TTC549 (cell line): ENCODE data around the gene TFR2.

ENCODE experiments used
- FAIRE-seq: peaks from 2 replicates; lab custom pipeline; 2012; peaks lifted over from hg19 to GRCh38; lab: Jason Lieb, UNC

TFR2 gene

DNA sequence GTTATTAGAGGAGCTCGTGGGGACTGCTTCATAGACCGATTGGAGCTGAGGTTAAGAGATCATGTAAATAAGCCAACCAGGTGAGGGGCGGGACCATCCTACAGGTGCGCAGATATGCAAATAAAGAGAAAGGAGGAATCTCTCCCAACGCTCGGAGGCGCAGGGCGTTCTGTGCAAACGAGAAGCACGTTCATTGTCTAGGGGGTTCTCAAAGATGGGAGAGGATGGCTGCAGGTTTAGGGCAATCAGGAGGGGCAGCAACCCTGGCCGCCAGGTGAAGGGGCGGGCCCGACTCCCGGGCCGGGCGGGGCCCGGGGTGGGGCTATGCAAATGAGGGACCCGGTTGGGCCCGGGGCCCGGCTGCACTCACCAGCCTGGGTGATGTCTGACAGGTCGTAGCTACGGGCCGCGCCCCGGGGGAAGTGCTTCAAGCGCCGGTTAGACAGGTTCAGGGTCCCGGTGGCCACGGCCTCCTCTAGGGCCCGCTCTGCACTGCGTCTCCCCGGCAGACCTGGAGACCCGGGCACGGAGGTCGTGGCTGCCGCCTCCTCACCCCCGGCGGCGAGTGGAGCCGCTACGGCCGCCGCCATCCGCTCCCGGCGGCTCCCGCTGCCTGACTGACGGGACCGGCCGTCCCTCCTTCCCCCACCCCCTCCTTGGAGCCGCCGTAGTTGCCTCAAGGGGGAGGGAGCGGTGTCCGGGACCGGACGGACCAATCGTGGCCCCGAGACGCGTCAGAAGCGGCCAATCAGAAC lies 55.7 kb downstream of the TFR2 start, which contains the start of gene LRCH4:
TSS of gene LRCH4 (minus strand) at position 619 of the 755 bp plus-strand sequence. CDS start at position 590, 29 bp downstream.
- no peak for FAIRE-seq

DNA sequence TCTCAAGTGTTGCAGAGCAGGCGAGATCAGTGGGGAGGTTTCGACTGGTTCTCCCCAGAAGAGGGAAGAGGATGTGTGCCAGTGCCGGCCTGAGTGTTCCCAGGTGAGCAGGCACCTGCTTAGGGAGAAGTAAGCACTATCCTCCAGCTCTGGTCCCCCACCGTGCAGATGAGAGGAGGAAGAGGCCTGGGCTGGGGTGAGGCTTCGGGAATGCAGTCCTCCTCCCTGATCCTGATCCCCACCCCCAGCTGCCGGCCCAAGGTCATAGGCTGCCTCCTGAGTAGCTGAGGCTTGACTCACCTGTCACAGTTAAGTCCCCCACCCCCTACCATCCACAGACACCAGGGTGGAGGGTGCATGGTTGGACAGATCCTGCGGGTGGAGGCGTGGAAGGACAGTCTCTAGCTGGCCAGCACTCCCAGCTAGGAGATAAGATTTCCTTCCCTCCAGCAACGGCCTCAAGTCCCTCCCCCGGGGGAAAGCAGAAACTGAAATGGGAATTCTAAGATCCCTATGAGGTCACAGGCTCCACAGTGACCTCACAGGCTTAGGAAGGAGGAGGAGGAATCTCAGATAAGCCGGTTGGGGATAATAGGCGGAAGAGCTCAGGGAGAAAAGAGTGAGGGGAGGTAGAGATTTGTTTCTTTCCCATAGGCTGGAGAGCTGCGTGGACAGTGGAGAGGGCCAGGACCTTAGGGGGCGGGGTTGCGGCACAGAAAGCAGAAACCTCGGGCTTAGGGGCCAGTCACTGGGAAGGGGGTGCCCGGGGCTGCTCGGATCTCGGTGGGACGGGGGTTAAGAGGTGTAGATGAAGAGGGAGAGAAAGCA lies 56.5 kb downstream of the TFR2 start:
- no peak for FAIRE-seq

DNA sequence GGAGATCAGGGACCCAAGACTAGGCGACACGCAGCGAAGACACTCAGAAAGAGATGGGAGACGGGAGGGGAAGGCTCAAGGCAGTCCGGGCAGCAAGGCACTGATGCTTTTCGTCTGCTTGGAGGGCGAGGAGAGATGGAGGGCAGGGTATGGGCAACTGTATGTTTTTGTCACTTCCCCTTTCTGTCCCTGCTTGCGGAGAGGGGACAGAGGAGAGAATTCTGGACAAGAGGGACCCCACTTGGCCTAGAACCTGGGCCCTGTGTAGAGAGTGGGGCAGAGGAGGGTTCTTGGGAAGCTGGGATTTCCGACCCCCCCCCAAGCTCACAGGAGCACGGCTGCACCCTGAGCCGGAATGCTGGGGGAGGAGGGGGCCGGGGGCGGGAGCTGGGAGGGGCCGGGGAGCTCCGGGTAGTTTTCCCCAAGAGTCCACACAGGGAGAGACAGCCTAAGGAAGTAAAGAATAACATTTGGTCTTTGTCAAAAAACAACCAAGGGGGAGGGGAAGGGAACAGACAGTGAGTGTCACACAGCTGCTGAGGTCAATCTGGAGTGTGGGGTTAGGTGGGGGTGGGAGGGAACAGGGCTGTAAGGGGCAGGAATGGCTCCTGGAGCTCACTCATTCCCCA lies 57.2 kb downstream of the TFR2 start:
- FAIRE-seq, result no peak

DNA sequence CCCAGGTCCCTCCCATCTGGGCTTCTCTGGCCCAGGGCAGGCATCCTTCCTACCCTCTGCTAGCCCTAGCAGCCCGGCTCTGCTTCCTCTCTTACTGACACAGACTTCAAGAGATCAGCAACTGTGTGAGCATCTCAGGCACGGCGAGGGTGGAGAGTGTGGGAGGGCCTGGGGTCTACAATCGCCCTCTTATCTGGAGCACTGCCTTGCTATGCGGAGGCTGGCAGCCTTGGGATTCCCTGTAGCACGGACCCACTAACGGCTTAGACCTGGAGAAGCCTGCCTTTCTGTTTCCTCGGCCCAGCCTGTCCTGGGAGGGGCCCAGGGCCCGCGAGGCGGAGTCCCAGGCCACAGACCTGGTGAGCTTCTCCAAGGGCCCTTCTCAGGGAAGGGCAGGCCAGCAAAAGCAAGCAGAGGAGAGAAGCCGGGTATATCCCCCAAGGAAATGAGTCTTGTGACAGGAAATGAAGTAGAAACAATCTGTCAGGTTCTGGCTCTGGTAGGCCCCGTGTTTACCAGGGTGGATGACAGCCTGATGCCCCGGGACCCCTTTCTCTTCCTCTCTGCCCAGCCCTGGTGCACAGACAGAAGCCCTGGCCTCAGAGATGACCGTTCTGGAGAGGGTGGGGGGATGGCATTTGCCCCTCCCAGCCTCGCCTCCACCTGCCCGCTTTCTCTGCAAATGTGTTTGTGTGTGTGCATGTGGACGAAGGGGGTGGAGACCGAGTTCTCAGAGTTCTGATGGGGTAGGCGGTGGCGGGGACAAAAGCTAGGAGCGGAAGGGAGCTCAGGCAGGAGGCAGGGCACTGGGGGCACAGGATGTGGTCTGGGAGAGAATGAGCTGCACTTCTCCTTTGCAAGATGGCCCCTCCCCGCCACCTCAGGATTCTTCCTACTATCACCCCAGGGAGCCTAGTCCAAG lies 58.0 kb downstream of the TFR2 start:
- FAIRE-seq, result no peak

DNA sequence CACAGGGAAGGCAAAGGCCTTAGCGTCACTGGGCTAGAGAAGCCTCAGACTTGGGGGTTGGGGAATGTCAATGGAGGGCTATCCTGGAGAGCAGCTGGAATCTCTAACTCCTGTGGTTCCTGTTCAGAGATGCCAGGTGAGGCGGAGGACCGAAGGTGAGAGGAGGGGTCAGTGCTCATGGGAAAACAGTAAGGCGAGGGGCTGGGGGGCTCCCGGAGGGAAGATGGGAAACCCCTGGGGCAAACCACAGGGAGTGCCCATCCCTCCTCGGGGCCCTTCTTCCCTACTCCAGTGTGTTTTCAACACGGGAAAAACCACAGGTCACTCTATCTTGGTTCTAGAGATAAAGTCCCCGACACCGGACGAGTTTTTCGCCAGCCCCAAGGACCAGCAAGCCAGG lies 58.7 kb downstream of the TFR2 start:
- FAIRE-seq, result no peak

DNA sequence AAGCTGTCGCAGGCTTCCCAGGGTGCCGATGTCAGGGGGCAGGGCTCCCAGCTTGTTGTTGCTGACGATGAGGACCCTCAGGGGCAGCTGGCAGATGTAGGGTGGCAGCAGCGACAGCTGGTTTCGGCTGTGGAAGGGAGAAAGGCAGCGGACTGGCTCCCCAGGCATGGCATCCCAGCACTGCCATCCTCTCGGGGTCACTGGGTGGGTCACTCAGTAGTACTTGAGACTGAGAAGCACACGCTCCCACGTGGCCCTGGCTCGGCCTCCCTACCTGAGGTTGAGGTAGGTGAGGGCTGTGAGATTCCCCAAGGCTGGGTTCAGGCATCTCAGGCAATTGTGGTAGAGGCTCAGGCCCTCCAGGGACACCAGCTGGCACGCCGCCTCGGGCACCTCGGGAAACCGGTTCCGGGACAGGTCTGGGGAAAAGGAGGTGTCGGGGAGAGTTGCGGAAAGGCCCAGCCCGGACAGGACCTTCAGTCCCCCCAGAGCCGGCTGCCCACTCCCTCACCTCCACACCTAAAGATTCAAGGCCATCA lies 59.2 kb downstream of the TFR2 start:
- FAIRE-seq, result no peak

DNA sequence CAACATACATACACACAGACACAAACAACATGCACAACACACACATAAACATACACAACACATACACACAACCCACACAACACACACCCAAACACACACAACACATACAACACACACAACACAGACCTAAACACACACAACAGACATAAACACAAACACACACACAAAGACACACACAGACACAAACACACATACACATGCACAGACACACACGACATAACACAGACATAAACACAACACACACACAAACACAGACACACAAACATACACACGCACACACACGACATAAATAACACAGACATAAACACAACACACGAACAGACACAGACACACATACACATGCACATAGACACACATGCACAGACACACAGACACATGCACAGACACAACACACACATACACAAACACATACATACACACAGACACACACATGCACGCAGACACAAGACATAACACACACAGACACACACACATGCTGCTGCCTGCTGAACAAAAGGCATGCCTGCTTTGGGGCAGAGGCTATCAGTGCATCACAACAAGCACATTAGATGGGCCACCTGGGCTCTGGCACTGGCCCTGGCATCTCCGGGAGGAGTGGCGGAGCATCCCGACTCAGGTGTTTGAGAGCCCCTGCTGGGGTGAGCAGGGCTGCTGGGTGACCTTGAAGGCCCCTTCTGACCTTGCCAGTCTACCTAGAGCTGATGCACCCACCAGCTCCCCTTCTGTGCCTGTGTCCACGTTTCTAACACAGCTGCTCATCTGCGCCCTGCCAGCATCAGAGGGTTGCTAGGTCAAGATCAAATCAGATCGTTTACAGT lies 60.7 kb downstream of the TFR2 start:
- no peak for FAIRE-seq

DNA sequence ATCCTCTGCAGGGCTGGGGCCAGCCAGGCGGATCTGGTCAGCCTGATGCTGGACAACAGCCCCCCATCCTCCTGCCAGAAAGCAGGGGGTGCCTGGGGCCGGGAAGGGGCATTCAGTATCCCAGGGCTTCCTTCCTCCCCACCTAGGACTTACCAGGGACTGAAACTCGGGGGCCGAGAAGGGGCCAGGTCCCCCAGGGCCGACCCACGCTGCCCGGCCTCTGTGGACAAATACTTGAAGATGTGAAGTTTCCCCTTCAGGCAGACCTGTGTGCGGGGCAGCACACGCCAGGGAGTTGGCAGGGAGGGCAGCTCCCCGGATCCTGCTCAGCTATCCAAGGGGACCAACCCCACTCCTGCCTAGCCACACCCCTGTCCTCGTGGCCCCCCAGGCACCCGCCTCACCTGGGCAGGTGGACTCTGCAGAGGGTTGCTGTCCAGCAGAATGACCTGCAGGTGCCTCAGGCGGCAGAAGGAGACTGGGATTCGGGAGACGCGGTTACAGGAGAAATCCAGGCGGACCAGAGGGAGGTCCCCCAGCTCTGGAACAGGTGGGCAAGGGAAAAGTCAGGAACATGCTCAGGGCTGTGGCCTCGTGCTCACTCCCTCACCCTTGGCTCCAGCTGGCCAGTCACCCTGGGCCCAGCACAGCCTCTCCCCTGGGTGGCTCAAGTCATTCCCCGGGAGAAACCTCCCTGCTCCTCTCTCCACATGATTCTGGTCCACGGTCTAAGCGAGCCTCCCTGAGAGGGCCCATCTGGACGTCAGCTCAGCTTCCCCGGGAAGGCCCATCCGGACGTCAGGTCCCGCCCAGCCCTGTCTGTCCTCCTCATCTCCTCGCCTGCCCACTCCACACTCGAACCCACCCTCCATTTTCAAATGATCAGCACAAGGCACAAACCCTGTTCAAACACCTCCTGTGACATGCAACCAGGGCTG lies 62.8 kb downstream of the TFR2 start:
- no peak for FAIRE-seq

DNA sequence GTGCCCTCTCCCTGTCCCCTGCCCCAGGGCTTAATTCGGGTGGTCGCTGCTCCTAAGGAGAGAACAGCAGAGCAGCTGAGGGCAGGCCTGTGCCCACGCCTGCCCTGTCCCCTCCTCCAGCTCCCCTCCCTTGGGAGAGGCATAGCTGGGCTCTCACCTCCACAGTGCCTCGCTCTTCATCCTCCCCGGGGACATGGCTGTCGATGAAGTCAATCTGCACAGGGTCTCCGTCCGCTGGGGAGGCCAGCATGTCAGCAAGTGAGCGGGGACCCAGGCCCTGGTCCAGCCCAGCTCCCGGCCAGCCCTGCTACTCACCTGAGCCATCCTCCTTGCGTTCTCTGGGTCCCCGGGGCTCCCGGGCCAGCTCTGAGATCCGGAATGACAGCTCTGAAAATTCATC lies 63.8 kb downstream of the TFR2 start:
- FAIRE-seq, result no peak

DNA sequence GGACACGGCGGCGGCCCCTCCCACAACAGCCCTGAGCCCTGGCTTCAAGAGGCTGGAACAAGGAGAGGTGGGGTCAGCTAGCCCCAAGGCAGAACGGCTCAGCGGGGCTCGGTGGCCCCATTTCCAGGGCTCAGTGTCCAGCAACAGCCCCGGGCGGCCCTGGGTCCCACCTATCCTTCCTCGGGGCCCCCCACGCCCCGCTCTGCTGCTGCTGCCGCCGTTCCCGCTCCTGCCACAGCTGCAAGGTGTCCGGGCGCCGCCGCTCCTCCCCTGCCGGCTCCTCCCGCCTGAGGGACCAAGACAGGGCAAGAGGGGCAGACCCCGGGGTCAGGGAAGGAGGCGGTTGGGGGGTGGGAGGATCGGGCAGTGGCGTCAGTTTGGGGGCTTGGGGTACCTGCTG lies 64.2 kb downstream of the TFR2 start:
- FAIRE-seq, result no peak

DNA sequence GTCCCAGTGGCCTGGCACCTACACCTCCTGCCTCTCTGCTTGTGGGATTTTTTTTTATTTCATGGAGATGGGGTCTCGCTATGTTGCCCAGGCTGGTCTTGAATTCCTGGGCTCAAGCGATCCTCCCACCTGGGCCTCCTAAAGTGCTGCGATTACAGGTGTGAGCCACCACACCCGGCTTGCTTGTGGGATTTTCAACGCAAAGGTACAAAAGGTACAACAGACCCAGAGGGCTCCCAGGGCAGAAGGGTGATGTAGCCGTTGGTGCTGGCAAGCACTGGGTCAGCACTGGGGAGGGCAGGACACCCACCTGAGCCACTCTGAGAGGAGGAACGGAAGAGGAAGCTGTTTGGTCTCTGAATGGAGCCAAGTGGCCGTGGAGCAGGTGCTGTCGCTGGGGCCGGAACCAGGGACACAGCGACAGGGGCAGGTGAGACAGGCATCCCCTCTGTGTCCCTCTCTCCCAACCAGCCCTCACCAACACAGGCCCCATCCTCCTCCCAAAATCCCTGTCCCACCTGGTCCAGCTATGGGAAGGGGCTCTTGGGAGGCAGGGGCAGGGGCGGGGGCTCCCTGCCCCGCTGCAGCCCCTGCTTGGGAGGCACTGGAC lies 64.9 kb downstream of the TFR2 start:
- FAIRE-seq, result no peak

DNA sequence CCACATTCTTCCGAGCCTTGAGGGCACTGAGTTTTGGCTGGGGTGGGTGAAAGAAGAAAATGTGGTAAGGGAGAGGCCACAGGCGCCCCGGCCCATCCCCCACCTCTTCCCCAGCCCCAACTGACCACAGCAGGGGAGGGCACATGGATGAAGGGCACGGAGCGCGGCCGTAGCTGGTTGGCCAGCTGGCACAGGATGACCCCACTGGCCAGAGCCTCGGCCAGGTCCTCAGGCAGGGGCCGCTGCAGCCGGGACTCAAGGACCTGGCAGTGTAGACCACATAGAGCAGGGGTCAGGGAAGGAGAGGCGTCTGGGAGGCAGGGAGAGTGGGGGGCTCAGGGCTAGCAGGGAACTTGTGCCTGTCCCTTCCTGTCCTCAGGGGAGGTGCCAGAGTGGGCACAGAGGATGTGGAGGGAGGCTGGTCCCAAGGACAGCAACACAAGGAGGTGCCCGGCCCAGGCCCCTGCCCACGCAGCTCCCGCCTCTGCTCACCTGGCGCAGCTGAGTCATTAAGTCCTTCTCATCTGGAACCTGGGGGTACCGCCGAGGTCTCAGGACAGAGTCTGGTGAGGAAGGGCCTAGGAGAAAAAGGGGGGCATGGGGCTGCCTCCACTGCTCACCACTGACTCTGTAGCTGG lies 65.5 kb downstream of the TFR2 start:
- no peak for FAIRE-seq

DNA sequence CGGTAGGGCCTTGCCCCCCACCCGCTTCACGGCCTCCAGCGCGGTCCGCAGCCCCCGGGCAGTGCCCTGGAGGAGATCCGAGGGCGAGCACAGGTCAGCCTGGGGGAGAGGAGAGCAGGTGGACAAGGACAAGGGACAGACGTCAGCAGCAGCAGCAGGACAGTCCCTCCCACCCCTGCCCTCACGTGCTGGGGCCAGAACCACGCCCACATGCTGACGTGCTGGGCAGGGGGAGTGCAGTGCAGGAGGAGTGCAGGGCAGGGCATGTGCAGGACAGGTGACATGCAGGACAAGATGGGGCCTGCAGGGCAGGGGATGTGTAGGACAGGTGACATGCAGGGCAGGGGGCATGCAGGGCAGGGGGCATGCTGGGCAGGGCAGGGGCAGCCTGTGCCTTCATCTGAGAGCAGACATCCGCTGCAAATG lies 66.1 kb downstream of the TFR2 start:
- FAIRE-seq, result no peak

DNA sequence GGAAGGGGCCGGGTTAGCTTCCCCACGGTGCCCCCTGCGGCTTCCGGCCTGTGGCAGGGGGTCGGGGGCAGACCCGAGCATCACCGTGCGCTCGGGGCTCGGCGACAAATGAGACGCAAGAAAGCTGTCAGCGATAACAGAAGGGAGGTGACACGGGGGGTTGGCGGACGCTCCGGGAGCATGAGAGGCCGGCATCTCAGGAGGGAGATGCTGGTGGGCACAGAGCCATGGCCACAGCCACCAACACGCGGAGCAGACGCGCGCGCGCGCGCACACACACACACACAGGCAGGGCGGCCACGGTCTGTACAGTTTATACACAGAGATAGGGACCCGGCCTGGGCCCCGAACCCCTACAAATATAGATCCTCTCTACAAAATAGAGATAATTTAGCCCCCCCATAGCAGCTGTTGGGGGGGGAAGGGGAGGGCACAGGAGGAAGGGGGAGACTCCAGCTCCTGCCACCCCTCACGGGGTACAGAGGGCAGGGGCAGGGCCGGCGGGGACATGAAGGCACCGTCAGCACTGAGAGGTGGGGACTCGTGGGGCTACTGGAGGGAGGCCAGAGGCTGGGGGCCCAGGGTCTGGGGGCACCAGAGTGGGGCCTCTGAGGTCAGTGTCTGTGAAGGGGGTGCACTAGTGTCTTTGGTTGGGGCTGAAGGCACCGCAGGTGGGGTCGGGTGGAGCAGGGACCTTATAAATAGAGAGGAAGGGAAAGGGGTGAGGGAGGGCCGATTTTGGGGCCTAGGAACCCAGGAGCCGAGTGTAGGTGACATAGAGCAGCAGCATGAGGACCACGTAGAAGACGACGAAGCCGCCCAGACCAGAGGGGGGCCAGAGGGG lies 66.8 kb downstream of the TFR2 start:
- no peak for FAIRE-seq

DNA sequence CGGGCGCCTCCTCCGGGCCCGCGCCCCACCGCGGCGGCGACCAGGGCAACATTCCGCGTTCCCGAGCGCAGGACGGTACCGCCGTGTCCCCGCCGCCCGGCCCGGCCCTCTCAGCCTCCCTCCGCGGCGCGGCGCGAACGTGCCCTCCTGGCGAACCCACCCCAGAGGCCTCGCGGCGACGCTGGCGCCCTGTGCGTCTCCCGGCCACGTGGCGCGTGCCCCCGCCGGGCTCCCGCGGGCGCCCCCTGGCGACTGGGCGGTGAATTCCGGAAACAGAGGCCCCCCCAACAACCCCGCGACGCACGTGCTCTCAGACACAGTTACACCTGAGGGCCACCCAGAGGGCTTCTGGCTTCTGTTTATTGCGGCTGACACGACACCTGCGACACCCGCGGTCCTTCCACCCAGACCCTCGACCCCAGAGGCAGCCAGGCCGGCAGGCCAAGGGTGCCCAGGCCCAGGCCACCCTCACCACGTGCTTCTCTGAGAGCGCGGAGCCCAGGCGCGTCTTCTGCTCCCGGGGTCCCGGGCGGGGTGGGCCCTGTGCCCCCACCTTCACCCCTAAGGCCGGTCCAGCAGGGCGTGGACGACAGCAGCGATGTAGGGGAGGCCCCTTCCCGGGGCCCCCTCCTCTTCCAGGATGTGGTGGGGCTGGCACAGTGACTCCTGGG lies 67.5 kb downstream of the TFR2 start, which contains the start of gene SAP25:
TSS of gene SAP25 (minus strand) at position 210 of the 671 bp plus-strand sequence. CDS start at position 52, 158 bp downstream.
- FAIRE-seq, result no peak

DNA sequence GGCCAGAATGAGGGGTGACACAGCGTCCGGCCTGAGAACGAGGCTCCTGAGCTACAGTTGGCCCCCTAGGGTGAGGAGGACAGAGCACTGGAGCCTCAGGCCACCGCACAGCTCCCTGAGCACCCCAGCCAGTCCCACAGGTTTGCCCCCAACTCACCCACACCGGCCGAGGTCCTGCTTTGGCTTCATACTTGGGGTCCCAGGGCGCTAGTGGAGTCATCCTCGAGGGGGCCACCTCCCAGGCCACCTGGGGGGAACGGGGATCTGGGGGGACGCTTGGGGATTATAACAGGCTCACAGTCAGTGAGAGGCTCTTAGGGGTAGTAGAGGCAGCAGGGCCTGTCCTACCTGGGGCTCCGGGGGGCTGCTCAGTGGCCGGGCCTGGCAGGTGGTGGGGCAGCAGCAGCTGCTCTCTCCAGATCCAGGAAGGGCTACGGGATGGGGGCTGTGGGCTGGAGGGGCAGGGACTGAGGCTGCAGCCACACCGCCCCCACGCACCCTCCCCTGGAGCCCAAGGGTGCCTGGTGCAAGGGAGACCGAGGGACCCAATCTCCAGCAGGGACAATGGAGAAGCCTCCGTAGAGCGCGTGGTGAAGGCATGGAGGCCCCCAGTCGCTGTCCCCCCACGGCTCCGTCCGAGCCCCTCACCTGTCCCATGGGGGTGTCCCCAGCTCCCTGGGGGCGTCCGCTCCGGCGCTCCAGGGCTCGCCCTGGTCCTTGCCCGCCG lies 68.2 kb downstream of the TFR2 start:
- FAIRE-seq, result no peak
